GM12878 (cell line): ENCODE measurements around the gene FANCE. TPM values are rescaled to one million over a fixed set of nuclear protein-coding genes. Genes with fewer than 3 reads are reported as not detected.

ENCODE experiments used
- BACH1 ChIP-seq: fragments of 450-650 bp; IDR thresholded peaks from 2 replicates; pipeline ENCODE4 v1.6.1; 2017; ENCODE audit warnings: mild to moderate bottlenecking, borderline replicate concordance
- BRCA1 ChIP-seq: IDR thresholded peaks from 2 replicates; pipeline ENCODE4 v1.6.1; 2011; ENCODE audit warnings: low read depth, low read length, improper control_type of control experiment
- EED ChIP-seq: sonication (generic); IDR thresholded peaks from 2 replicates; pipeline ENCODE4 v1.6.1; 2016; ENCODE audit warnings: antibody characterized with exemption, low read depth
- GATAD2B ChIP-seq: fragments of 450-650 bp; conservative IDR thresholded peaks from 2 replicates; pipeline ENCODE4 v1.6.1; 2017; ENCODE audit warnings: low read depth, mild to moderate bottlenecking, moderate library complexity
- MTA3 ChIP-seq: IDR thresholded peaks from 2 replicates; pipeline ENCODE4 v1.6.1; 2012; ENCODE audit warnings: low read length, inconsistent platforms, borderline replicate concordance
- NFYB ChIP-seq: IDR thresholded peaks from 2 replicates; pipeline ENCODE4 v1.6.1; 2011; ENCODE audit warnings: low read depth, mild to moderate bottlenecking, low read length, improper control_type of control experiment, moderate library complexity; ENCODE audit not compliant: insufficient read depth
- PAX5 ChIP-seq: IDR thresholded peaks from 2 replicates; pipeline ENCODE4 v1.6.1; 2011; ENCODE audit warnings: low read depth, low read length, borderline replicate concordance
- POLR2A ChIP-seq: IDR thresholded peaks from 2 replicates; pipeline ENCODE4 v1.6.1; 2011; ENCODE audit warnings: low read depth, mild to moderate bottlenecking, low read length
- YBX1 ChIP-seq: fragments of 450-650 bp; IDR thresholded peaks from 2 replicates; pipeline ENCODE4 v1.6.1; 2016; ENCODE audit warnings: antibody characterized with exemption
- polyA plus RNA-seq, 11 experiments: library from polyadenylated mRNA; depleted of rRNA in 4 of 11; unstranded in 6 of 11; stranded (reverse) in 5 of 11; fragments of >200 nt; fragmentation: Nextera tagmentation in 4 of 11; fragmentation: Illumina TruSeq in 1 of 11; extraction: Ambion mirVana in 4 of 11; extraction: Trizol in 1 of 11; gene quantifications; 1 replicate in 1 of 11; 2 replicates in 10 of 11; pipeline versions ENCODE4 v1.2.1 to v1.2.3, GENCODE V29; 2011 to 2016; ENCODE audit warnings: inconsistent platforms in 2 of 11, missing spikeins in 2 of 11, low read depth in 1 of 11
- total RNA-seq, 4 experiments: library from RNA; depleted of rRNA in 3 of 4; stranded (reverse); fragments of >200 nt in 3 of 4; fragmentation: Illumina TruSeq in 1 of 4; extraction: Trizol in 1 of 4; gene quantifications; 2 replicates each; pipeline versions ENCODE4 v1.2.1 to v1.2.3, GENCODE V29; 2013 to 2021
- TF ChIP-seq, protein P1 (sequence below): fragments of 450-650 bp; formaldehyde crosslinking; IDR thresholded peaks from 2 replicates; pipeline ENCODE4 v1.4.0; 2020; ENCODE audit warnings: mild to moderate bottlenecking, moderate library complexity
- TF ChIP-seq, protein P2 (sequence below): IDR thresholded peaks from 2 replicates; pipeline ENCODE4 v1.6.1; 2012; ENCODE audit warnings: low read depth, low read length, improper control_type of control experiment

FANCE gene
- total and polyA plus RNA-seq, 10 of the 15 experiments (the other 5 are each of a cell fraction or from before 2014, with no cell fraction given) = 3.0 to 13.3 (median 8.1) TPM

DNA sequence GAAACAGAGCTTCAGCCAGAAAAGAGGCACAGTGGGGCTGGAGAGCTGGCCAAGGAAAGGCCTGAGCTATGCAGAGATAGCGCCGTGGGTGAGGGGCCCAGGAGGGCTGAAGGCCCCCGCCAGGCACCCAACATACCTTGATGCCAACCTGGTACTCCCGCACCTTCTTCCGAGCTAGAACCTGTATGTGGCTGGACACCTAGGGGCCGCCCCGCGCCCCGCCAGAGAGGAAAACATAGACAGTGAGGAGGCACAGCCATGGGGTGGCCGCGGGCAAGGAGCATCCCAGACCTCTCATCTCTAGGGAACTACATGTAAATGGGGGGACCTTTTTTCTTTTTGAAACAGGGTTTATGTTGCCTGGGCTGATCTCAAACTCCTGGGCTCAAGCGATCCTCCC, 28.0 kb downstream of the FANCE start (continued):
- no peak for TF ChIP-seq MTA3
- no peak for TF ChIP-seq YBX1
- no peak for TF ChIP-seq POLR2A
- TF ChIP-seq EED = no peak
- TF ChIP-seq, protein P1, sequence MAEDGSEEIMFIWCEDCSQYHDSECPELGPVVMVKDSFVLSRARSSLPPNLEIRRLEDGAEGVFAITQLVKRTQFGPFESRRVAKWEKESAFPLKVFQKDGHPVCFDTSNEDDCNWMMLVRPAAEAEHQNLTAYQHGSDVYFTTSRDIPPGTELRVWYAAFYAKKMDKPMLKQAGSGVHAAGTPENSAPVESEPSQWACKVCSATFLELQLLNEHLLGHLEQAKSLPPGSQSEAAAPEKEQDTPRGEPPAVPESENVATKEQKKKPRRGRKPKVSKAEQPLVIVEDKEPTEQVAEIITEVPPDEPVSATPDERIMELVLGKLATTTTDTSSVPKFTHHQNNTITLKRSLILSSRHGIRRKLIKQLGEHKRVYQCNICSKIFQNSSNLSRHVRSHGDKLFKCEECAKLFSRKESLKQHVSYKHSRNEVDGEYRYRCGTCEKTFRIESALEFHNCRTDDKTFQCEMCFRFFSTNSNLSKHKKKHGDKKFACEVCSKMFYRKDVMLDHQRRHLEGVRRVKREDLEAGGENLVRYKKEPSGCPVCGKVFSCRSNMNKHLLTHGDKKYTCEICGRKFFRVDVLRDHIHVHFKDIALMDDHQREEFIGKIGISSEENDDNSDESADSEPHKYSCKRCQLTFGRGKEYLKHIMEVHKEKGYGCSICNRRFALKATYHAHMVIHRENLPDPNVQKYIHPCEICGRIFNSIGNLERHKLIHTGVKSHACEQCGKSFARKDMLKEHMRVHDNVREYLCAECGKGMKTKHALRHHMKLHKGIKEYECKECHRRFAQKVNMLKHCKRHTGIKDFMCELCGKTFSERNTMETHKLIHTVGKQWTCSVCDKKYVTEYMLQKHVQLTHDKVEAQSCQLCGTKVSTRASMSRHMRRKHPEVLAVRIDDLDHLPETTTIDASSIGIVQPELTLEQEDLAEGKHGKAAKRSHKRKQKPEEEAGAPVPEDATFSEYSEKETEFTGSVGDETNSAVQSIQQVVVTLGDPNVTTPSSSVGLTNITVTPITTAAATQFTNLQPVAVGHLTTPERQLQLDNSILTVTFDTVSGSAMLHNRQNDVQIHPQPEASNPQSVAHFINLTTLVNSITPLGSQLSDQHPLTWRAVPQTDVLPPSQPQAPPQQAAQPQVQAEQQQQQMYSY (CRISPR knock-in tag) = no peak
- no peak for TF ChIP-seq GATAD2B
- TF ChIP-seq BACH1 = no peak
- TF ChIP-seq NFYB = no peak
- TF ChIP-seq, protein P2, sequence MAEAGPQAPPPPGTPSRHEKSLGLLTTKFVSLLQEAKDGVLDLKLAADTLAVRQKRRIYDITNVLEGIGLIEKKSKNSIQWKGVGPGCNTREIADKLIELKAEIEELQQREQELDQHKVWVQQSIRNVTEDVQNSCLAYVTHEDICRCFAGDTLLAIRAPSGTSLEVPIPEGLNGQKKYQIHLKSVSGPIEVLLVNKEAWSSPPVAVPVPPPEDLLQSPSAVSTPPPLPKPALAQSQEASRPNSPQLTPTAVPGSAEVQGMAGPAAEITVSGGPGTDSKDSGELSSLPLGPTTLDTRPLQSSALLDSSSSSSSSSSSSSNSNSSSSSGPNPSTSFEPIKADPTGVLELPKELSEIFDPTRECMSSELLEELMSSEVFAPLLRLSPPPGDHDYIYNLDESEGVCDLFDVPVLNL = no peak
- no peak for TF ChIP-seq PAX5
- TF ChIP-seq BRCA1 = no peak
